Skin epidermis (tissue), 12 donors: Measurements from ENCODE around the gene PFDN1.

Experiments used
- H3K27ac ChIP-seq, 21 experiments: fragments of 200-600 bp; sonication (generic) in 11 of 21; one replicate each; pipeline ENCODE4 v1.5.0; 2020; ENCODE audit warnings: mild to moderate bottlenecking in 3 of 21, inconsistent platforms in 2 of 21, moderate library complexity in 2 of 21
- H3K4me3 ChIP-seq, 7 experiments: fragments of 200-600 bp; sonication (generic) in 2 of 7; one replicate each; pipeline ENCODE4 v1.5.0; 2020; ENCODE audit warnings: inconsistent platforms in 2 of 7, mild to moderate bottlenecking in 2 of 7, moderate library complexity in 1 of 7

The PFDN1 gene

GRCh38 chr5:140196115-140196814, 106.6 kb downstream of the PFDN1 start:
- H3K27ac ChIP-seq = no peak overlapping the region
- no peak overlapping the region for H3K4me3 ChIP-seq
